HG03432 (cell line): ENCODE data around the gene RTN4.

Source experiments
- ATAC-seq: cut with Tn5 transposase; IDR thresholded peaks from one replicate; pipeline ENCODE4 v1.9.1; 2021; ENCODE audit warnings: mild to moderate bottlenecking, moderate library complexity; ENCODE audit not compliant: unreplicated experiment

The RTN4 gene

DNA sequence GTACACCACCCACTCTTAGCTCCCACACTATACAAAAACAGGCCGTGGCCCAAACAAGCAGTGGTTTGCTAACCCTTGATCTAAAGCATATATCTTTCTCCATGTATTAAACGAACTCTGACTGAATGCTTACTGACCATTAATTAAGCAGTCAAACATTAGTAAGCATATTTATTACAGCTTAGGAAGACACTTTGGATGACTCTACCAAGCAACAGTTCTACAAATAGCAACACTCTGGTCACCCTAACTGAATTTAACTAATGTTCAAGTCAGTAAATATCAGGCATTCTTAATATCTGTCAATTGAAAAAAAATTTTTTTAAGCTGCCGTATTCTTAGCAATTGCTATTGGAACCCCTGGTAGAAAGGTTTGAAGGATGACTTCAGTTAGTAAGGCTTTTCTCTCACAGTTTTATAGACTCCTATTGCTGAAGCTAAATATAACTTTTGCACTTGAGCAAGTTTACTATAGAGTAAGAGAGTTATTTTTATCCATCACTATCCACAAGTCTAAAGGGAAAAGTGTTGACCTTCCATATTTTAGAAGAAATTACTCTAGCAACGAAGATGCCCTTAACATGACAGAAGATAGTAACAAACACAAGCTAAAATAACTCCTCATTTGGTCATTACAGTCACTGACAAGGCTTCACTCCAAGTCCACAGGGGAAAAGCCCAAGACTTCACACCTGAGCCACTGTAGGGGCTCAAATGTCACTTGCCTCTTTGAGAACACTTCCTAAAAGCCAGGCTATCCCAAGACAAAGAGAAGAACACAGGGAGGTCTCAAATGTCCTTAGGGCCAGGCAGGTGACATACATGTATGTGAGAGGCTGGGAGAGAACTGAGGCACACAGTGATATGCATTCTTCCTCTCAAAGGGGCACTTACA is 74.4 kb downstream of the RTN4 start:
- ATAC-seq, result no peak

DNA sequence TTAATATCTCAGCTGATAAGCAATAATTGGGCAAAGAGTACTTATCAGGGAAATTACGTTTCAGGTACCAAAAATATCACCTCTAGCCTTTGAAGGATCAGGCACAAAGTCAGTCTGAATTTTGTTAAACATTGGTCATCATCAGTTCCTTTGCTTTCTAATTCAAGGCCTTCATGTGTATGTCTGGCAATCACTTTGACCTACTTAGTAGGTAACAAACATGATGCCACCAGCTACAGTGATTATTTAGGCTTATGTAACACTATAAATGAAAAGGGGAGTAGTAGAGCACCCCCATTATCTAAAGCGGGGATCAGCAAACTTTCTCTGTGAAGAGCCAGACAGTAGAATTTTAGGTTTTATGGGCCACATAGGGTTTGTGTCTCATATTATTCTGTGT is 75.1 kb downstream of the RTN4 start:
- ATAC-seq, result no peak

DNA sequence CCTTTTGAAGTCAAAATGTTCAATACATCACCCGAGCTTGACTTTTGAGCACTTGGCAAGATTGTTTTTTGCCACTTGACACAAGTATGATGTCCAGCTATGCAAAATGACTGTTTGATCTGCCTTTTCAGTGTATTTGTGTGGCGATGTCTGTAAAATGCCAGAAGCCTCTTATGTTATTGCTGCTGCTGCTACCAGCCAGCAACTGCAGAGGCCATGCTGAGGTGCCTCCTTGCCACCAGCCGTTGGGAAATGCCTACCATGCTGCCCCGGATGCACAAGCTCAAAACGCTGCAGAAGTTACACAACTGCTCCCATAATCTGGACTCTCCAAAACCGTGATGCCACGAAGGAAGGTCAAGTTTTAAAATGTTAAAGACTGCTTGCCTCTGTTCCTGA is 80.3 kb downstream of the RTN4 start:
- ATAC-seq, result no peak

DNA sequence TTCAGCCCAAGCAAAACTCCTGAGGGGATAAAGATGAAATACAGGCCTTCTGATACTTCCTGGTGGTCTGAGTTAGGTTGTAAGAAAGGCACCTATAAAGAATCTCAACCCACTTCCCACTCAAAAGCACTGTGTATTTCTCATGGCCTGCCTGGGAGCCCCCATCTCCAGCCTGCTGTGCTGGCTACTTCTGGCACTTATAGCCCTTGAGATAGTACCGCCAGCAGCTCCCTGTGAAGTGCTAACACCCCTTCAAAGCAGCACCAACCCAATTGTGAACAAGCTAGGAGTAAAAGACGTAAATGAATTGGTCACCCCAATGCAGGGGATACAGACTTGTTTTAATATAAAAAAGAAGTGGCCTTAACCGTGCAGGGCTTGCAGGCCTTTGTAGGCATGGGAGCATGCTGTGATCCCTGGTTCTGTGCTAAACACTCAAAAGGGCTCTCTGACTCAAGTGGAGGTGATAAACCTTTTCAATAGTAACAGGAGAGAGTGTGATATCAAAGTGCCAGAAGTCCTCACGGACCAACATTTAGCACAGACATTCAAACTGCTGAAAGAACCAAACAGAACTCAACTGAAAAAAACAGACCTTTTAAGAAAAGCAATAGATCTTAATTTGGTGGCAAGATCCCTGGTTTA is 80.8 kb downstream of the RTN4 start:
- no peak for ATAC-seq

DNA sequence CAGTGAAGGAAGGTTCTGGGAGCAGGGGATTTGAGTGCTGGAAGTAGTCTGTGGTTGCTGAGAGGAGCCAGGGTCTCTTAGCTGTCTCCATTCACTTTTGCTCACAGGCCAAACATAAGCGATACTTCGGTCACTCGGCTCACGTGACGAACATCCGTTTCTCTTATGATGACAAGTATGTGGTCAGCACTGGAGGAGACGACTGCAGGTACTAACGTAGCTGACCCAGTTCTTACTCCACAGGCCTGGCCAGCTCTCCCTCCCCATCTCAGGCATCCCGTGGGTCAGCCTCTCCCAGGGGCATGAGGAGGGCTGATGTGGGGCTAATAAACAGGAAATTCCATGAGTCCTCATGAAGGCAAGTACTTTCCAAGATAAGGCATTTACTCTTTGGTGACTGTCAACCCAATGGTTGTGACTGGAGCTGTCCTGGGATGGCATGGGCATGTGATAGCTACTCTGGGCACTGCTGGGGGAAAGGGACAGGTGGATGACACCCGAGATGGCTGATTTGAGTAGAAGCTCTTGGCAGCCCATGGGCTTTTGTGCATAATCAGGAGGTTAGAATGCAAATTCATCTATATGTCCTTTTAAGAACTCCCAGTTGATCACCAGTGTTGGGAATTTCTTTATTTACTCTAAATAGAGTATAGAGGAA is 81.6 kb downstream of the RTN4 start:
- no peak for ATAC-seq

DNA sequence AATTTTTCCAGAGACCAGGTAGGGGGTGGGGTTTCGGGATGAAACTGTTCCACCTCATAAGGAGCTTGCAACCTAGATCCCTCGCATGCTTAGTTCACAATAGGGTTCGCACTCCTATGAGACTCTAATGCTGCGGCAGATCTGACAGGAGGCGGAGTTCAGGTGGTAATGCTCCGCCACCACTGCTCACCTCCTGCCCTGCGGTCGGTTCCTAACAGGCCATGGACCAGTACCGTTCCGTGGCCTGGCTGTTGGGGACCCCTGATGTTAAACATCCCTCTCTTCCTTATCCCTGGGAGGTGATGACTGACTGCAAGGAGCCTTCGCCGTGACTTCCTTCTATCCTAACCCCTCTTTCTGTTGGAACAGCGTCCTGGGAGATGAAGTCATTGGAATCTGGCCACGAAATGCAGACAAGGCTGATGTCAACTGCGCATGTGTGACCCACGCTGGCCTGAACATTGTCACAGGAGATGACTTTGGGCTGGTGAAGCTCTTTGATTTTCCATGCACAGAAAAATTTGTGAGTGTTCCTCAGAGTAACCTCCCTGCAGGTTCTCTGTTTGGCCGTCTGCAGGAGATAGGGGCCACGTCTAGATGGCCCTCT is 82.4 kb downstream of the RTN4 start:
- ATAC-seq, result no peak

DNA sequence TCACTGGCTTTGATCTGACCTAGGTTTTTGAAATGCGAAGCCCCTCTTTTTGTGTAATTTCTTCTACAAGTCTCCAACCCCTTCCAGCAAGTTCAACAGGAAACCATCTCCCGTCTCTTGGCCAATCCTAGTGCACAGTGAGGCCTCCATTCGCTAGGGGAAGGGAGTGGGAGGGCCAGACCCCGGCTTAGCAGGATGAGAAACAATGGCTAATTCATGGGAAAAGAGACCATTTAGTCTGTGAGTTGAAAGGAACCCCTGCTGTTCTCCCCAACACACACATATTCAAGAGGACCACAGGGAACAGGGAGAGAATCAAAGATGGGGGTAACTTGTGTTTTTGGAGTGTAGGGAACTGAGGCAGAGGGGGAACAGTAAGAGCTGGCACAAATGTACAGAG is 83.0 kb downstream of the RTN4 start:
- no peak for ATAC-seq

DNA sequence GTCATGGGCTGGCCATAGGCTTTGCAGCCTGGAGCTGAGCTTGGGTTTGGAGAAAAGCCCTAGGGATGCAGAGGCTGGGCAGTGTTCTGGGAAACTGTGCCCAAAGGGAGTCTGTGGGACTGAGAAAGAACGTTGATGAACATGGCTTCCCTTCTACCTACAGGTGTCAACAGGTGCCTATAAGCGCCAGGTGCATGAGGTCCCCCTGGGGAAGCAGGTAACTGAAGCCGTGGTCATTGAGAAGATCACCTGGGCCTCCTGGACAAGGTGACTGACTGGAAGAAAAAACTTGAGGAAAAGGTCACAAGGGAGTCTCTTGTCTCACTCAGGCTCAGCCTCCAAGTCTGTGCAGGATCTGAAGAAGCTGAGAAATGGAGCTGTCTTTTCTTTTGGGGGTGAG is 83.4 kb downstream of the RTN4 start:
- ATAC-seq, result no peak

DNA sequence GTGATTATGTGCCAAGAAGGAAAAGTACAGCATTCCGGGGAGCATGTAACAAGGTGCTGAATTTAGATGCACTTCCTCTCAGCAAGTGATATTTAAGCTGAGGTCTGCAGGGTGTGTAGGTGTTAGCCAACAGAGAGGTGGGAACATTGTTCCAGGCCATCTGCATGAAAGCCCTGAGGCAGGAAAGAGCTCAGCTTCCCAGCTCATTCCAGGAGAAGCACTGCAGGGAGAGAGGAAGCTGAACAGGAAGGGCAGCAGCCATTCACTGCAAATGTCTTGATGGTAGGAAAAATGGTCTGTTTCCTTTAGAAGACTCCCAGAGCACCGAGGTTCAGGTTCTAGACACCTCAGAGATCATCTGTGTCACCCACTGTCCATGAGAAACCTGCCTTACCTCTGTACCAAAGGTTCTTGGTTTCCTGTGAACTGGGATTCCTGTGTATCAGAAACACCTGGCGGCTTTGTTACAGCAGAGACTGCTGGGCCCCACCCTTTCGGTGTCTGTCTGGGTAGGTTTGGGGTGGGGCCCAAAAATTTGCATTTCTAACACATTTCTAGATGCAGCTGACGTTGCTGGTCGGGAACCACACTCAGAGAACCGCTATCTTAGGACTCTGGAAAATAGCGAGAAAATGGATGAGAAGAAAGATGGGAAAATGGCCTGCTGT is 84.0 kb downstream of the RTN4 start:
- ATAC-seq, result no peak

DNA sequence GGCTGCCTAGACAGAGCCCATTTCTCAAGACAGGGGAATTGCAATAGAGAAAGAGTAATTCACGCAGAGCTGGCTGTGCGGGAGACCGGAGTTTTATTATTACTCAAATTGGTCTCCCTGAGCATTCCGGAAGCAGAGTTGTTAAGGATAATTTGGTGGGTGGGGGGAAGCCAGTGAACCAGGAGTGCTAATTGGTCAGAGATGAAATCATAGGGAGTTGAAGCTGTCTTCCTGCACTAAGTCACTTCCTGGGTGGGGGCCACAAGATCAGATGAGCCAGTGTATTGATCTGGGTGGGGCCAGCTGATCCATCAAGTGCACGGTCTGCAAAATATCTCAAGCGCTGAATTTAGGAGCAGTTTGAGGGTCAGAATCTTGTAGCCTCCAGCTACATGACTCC is 84.8 kb downstream of the RTN4 start:
- ATAC-seq, result no peak

DNA sequence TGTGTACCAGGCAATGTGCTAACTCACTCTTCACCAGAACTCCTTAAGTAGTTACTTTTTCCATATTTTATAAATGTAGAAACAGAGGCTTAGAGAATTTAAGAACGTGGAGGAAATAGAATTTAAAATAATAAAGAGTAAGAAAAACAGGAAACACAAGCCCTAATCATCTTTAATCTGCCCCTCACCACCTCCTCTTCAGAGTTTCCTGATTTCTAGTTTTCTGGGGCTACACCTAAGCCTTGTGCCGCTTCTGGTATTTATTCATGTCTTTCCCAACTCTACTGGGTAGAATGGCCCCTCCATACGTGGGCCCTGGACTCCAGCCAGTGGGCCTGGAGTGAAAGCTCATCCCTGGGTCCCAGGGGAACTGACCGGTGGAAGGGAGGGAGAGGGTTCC is 85.4 kb downstream of the RTN4 start:
- no peak for ATAC-seq

DNA sequence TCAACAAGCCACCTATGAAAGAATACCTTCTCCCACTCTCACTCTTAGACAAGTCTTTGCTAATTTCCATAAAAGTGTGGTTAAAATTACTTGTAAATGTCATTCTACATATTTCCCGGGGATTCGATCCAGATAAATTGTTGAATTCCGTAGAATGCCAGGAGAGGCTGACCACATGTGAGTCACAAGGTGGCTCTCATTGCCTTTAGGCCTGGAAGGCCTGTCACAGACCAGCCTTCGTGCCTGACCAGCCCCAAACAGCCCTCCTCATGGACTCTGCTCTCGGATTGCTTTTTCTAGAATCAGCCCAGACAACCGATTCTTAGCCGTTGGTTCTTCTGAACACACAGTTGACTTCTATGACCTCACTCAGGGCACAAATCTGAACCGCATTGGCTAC is 86.0 kb downstream of the RTN4 start:
- ATAC-seq, result no peak

DNA sequence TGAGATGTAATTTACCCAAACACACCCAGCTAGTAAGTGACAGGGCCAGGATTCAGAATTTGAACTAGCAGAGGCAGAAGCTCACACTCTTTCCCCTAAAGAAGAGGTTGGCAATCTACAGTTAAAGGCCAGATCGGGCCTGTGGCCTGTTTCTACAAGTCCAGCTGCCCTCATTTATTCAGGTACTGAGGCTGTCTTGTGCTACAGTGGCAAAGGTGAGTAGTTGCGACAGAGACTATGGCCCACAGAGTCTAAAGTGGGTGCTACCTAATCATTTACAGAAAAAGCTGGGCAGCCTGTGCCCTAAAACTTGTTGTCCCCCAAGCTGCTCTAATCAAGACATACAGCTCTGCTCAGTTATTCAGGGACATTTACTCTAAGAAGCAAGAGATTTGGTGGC is 86.8 kb downstream of the RTN4 start:
- no peak for ATAC-seq

DNA sequence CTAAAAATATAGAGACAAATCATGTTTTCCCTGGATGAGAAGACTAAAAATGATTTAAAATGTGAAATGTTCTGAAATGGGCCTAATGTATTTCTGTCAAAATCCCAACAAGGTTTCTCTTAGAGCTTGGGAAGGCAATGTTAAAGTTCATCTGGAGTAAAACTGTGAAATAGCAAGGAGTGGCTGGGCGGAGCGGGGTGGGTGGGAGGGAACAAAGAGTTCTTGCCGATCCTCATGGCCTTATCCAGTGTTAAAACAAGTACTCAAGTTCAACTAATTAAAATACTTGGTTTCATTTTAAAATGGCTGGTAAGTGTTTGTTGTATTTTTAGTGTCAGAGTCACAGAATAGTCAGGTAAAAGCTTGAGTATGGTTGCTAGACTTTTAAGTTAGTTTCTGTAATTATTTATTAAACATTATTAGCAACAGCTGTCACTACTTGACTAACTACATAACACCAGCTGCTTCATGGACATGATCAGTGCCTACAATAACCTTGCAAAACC is 87.3 kb downstream of the RTN4 start:
- no peak for ATAC-seq

DNA sequence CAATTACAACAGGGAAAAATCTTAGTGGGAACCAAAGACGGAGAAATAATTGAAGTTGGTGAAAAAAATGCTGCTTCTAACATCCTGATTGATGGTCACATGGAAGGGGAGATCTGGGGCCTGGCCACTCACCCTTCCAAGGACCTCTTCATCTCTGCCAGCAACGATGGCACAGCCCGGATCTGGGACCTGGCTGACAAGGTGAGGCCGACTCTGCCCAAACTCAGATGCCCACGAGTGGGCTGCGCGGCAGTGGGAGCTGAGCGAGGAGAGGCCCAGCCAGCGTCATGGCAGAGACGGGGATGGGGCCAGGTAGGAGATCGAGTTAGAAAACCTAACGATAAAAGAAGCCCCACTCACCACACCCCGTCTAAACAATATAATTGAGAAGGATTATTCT is 87.7 kb downstream of the RTN4 start:
- ATAC-seq, result no peak

DNA sequence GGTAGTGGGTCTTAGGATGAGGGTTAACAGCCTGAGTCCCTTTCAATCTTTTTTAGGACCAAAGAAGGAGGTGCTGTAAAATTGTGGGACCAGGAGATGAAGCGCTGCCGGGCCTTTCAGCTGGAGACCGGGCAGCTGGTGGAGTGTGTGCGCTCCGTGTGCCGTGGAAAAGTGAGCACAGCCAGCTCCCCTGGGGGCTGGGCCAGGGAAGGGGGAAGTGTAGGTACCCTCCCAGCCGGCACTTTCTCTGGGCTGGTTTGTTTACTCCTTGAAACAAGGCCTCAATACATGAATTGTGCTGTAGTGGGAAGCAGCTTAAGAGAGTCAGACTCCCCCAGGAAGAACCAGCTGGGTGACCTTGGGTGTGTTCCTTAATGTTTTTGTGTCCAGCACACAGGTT is 90.1 kb downstream of the RTN4 start:
- no peak for ATAC-seq

DNA sequence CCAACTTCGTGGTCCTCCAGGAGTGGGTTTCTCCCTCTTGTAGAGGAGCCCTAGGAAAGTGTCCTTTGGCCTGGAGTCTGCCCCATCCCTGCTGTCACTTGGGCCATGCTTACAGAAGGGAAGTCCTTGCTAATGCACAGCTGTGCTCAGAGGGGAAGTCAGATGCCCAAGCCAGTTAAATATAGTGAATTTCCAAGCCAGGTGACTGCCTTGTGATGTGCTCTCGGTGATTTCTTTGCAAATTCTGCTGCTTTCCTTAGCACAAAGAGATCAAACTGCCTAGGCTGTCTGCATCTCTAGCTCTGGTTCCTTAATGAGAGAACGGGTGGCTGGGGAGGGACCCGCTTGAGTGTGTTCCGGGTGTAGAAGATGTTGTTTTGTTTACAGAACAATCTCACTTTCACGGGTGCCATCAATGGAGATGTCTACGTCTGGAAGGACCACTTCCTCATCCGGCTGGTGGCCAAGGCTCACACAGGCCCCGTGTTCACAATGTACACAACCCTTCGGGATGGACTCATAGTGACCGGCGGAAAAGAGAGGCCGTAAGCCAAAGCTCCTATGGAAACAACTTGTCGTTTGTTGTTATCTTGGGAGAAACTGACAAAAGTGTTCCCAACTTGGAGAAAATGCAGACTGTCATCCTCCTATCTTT is 91.4 kb downstream of the RTN4 start:
- no peak for ATAC-seq

DNA sequence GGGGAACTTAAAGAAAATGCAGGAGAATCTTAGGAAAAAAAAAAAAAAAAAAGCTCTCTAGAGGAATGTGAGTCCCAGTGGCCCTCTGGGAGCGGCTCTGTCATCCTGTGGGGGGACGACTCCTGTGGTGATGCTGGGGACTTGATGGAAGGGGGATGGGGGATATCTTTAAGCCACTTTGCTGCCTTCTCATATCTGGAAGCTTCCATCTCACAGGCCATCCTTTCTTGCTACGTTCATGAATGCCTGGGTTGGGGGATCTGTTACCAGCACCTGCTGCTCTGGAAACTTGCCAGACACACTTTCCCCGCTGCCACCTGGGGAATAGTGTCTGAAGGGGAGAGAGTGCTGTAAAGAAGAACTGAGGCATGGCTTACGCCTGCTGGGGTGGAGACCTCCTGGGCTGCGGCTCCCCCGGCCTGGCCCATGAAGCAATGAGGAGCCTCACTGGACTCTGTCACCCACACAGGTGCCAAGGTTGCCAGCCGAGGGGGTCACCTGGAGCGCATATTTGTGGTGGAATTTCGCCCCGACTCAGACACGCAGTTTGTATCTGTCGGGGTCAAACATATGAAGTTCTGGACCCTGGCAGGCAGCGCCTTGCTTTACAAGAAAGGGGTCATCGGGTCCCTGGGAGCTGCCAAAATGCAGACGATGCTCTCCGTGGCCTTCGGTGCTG is 92.8 kb downstream of the RTN4 start:
- ATAC-seq, result no peak

DNA sequence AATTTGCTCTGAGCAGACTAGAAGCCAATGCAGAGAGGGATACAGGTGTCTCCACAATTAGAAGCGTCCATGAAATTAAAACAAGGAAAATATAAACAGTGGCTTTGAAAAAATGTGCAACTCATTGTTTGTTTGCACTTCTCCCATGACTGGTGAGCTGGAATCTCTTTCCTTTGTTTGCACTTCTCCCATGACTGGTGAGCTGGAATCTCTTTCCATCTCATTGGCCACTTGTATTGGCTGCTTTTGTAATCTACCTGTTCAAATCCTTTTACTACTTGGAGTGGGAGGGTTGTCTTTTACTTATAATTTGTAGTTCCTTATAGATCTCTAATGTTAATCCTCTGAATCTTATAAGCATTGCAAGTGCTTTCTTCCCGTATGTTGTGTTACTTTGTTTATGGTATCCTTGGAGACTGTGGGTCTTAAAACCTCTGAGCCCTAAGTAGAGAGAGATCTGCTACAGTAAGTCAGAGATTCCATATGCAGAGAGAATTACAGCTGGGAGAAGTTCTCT is 94.1 kb downstream of the RTN4 start:
- no peak for ATAC-seq
